Stimulated activated naive CD4-positive, alpha-beta T cell treated with Interleukin-2 at 50 U/mL for 16 hours (primary cell): ENCODE measurements around the gene GLMP.

Experiments
- DNase-seq: peaks from one replicate; lab custom pipeline; 2025; lab: John Stamatoyannopoulos, UW

GLMP gene

DNA sequence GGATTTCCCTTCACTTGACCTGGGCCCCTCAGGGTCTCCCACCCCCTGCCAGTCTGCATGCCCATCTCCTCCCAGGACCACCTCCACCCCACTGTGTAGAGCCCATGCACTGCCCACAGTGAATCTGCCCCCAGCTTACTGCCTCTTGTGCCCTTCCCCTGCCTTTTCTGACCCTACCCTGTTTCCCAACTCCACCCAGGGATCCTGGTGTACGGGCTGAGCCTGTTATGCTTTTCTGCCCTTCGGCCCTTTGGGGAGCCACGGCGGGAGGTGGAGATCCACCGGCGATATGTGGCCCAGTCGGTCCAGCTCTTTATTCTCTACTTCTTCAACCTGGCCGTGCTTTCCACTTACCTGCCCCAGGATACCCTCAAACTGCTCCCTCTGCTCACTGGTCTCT, 9.4 kb downstream of the GLMP start:
- DNase-seq = no peak

DNA sequence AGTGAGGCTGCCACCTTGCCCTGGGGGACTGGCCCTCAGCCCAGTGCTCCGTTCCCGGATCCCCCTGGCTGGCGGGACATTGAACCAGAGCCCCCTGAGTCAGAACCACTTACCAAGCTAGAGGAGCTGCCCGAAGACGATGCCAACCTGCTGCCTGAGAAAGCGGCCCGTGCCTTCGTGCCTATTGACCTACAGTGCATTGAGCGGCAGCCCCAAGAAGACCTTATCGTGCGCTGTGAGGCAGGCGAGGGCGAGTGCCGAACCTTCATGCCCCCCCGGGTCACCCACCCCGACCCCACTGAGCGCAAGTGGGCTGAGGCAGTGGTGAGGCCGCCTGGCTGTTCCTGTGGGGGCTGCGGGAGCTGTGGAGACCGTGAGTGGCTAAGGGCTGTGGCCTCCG, 10.0 kb downstream of the GLMP start:
- no peak for DNase-seq

- no peak for DNase-seq
Measured at GRCh38 chr1:156284757-156285156, 10.7 kb downstream of the GLMP start.

GRCh38 chr1:156284112-156284511, 11.4 kb downstream of the GLMP start, which contains the start of gene TMEM79:
TMEM79 (plus strand) TSS chr1:156284325; CDS start chr1:156285227, 902 bp downstream.
- no peak for DNase-seq

DNA sequence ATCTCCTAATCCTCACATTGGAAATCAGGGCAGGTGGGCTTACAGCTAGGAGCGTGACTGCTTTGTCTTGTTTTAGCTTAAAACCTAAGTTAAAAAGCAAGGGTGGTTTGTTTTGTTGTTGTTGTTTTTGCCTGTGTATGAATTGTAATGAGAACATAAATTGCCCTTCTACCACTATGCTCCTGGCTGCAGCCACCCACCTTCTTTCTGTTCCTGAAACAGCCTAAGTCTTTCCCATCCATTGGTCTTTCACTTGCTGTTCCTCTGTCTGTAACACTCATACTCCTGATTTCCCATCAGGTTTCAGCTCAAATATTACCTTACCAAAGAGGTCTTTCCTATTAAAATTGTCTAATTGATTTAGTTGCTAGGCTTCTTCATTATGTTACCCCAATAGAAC, 12.0 kb downstream of the GLMP start:
- no peak for DNase-seq

DNA sequence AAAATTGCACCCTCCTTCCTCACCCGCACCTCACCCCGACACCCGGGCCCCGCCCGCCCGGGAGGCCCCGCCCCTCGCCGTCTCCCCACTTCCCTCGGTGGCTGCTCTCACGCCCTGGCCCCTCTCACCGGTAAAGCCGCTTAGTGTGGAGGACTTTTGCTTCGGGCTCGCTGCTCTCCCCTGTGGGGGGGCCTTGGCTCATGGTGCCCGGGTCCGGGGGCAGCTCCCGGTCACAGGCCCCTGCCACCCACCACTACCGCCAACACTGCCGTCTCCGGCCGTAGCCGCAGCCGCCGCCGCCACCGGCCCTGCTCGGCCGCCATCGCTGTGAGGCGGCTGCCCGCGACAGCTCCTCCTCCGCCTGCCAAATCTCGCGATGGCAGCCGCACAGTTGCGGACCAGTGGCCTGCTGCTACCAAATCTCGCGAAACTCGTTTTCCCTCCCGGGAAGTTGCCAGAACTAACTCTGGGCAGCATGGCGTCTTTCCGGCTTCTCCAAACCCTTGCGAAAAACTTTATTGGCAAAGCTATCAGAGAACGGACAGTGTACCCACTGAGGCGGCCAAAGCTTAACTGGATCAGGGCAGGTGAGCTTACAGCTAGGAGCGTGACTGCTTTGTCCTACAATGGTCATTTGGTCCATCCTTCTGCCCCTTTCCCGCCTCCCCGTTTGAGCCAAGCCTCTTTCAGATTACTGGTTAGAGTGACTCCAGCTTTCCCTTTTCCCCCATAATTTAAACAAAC, 12.8 kb downstream of the GLMP start, which contains the start of gene SMG5:
SMG5 (minus strand) TSS at position 347 of the 744 bp plus-strand sequence; CDS start at position 202, 145 bp downstream.
- DNase-seq = peak; percentile 96

- peak; percentile 19 for DNase-seq
Measured at GRCh38 chr1:156281693-156282478, 13.6 kb downstream of the GLMP start.

GRCh38 chr1:156281281-156281680, 14.2 kb downstream of the GLMP start:
- peak; percentile 9 for DNase-seq

DNA sequence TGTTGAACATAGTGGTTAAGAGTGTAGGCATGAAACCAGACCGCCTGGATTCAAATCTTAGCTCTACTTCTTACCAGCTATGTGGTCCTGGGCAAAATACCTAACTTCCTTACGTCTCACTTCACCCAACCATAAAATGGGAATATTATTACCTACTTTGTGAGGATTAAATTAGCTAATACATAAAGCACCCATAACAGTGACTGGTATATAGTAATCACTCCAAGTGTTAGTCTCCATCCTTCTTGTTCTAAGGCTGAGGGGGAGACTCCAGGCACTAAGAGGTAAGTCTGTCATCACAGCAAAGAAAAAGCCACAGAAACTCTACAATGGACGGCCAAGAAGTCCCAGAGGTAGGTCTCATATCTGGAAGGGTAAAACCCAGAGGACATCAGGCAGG, 15.6 kb downstream of the GLMP start:
- no peak for DNase-seq

GRCh38 chr1:156276966-156277381, 18.5 kb downstream of the GLMP start:
- DNase-seq = no peak

- DNase-seq = no peak
Measured at GRCh38 chr1:156276532-156276931, 18.9 kb downstream of the GLMP start.

- no peak for DNase-seq
Measured at GRCh38 chr1:156270314-156270713, 25.2 kb downstream of the GLMP start.

GRCh38 chr1:156268336-156268735, 27.1 kb downstream of the GLMP start:
- DNase-seq = no peak

DNA sequence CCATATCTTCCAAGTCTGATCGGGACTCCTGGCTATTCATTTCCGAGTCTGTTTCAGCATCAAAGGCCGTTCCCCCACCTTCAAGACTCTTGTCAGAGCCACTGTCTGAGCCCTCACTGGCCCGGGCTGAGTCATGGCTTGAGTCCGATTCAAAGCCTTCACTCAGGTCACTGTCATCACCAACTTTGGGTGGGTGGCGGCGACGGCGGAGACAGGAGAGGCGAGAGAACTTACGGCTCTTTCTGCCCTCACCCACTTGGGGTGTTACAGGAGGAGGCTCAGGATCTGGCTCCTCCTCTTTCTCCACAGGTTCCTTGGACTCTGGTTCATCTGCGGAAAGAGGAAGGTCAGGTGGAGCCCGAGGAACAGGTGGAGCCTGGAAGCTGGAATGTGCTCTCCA, 29.4 kb downstream of the GLMP start:
- DNase-seq = no peak

DNA sequence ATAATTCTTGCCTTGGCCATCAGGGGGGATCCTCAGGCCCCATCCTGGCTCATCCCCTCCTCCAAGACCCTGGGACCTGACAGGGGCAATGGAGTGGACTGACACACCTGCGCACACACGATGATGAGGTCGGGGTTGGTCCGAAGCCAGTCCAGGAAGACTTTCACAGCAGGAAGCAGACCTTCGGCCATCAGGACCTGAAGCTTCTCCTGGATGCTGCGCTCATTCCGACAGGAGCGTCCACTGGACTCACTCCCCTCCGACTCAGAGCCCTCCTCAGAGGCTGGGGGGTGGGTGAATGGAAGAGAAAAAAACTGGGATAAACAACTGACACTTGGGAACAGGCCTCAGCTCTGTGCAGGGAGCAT, 32.2 kb downstream of the GLMP start:
- DNase-seq = no peak

GRCh38 chr1:156262461-156263287, 32.8 kb downstream of the GLMP start:
- no peak for DNase-seq

DNA sequence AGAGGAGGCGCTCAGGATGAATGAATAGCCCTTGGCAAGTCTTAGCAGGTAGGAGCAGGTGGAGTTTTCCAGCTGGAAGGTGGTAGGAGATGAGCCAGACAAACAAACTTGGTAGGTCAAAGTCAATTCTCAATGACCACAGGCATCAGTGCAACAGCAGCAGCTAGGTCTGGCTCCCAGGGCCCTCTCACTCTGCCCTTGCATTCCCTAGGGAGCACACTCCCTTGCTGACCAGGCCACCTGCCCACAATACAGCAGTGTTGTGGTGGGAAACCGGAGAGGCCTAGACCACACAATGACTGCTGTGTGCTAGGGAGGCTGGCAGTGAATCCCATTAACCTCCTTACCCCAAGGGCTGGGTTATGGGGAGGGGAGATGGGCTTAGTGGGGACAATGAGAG, 34.6 kb downstream of the GLMP start:
- no peak for DNase-seq

- DNase-seq = no peak
Measured at GRCh38 chr1:156259805-156260204, 35.7 kb downstream of the GLMP start.

- DNase-seq = no peak
Measured at GRCh38 chr1:156258859-156259258, 36.6 kb downstream of the GLMP start.

- DNase-seq = no peak
Measured at GRCh38 chr1:156257711-156258110, 37.8 kb downstream of the GLMP start.

GRCh38 chr1:156253634-156254033, 41.8 kb downstream of the GLMP start:
- DNase-seq = no peak

GRCh38 chr1:156251527-156251926, 44.0 kb downstream of the GLMP start:
- no peak for DNase-seq
